ENCODE data around the gene ZNF530.

GRCh38 chr19:57641715-57642234 lies 42.1 kb downstream of the ZNF530 start:
- TF ChIP-seq CTCF (IDR thresholded peaks at IDR 0.05) (no peak), EP300 (IDR thresholded peaks at IDR 0.05) (no peak), POLR2A (IDR thresholded peaks at IDR 0.05) (no peak), POLR2AphosphoS5 (IDR thresholded peaks at IDR 0.05) (no peak)

Data from suprapubic skin (tissue), 4 donors.